GM21825 (cell line): ENCODE measurements around the gene COL1A1.

Source experiments
- ATAC-seq: cut with Tn5 transposase; IDR thresholded peaks from one replicate; pipeline ENCODE4 v1.9.1; 2021; ENCODE audit warnings: mild to moderate bottlenecking, moderate library complexity; ENCODE audit not compliant: unreplicated experiment

Gene COL1A1

GRCh38 chr17:50173335-50173941 lies 28.0 kb downstream of the COL1A1 start:
- ATAC-seq: no peak

DNA sequence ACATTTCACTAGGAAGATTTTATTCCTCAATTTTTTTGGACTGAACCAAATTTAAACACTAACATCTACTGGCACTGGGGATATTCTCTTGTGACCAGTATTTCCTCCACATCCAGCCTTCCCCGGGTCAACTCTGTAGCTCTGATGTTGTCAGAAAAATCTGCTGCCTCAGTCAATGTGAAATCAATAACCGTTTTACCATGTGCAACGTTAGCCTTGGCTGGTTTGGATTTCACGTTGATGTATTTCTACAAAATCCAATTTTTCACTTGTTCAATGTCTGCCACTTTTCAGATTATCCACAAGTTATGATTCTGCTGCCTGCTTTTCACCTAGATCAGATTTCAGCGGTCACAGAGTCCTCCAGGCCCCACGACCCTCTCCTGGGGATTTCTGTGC lies 28.5 kb downstream of the COL1A1 start:
- ATAC-seq: no peak

- no peak for ATAC-seq
Observed at GRCh38 chr17:50172130-50172529, 29.3 kb downstream of the COL1A1 start.

DNA sequence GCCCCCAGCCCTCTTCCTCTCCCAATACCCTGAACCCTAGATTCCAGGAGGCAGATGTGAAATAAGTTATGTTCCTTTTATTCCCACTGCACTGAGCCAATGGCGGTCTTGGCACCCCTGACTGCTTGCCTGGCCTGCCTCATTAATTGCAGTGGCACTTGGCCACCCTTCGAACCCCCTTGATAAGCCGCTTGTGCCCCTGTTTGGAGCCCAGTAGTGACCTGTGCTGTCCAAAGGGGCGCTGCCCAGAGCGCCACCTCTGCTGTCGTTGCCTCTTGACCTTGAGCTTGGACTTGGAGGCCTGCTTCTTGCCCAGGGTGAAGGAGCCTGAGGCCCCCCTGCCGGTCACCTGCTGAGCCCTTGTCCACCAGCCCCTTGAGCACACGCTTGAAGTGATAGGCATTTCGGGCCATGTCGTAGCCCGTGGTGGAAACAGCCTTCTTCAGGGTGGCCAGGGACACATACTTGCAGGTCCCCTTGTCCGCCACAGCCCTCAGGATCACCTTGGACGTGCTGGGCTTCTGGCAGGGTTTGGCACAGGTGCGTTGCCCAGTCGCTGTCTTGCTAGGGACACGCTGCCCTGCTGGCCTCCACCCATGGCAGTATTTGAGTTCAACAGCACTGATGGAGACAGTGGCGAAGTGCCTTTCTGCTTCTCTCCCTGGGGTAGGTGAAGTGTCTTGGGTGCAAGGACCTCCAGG lies 29.9 kb downstream of the COL1A1 start:
- ATAC-seq: no peak

DNA sequence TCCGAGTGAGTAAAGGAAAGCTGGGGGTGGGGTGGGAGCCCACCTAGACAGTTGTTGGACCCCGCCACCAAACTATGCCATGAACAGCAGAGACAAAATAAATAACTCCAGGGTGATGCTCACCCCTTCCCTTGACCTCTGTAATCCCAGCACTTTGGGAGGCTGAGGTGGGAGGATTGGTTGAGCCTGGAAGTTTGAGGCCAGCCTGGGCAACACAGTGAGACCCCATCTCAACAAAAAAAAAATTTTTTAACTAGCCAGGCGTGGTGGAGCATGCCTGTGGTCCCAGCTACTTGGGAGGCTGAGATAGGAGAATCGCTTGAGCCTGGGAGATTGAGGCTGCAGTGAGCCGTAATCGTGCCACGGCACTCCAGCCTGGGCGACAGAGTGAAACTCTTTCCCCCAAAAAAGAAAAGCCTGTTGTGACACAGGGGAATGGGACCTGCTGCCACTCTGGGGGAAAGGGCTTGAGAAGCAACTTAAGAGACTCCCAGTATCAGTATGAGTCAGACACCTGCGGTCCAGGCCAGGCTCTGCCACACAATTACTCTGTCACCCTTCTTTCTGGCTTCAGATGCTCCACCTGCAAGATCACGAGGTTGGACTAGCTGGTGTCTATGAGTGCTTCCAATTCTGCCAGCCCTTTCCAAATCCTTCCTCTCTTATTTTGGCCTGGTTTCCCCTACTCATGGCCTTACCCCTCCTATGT lies 30.6 kb downstream of the COL1A1 start:
- ATAC-seq: peak; percentile 63

DNA sequence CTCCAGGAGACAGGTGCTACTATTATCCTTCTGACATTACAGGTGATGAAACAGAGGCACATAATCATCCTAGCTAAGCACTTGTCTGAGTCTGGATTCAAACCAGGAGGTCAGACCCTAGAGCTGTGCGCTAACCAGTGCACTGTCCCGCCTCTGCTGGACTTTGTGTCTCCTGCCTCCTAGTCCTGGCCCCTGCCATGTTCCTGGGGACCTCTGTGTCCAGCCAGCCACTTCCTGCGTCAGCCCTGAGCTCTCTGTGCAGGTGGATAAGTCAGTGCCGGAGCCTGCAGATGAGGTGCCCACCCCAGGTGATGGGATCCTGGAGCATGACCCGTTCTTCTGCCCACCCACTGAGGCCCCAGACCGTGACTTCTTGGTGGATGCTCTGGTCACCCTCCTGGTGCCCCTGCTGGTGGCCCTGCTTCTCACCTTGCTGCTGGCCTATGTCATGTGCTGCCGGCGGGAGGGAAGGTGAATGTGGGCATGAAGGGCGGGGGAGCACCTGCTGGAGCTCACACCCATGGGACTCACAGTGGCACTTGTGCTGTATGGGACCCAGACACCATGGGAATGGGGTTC lies 31.5 kb downstream of the COL1A1 start:
- ATAC-seq: no peak

- ATAC-seq: no peak
Observed at GRCh38 chr17:50169121-50169764, 32.2 kb downstream of the COL1A1 start.

DNA sequence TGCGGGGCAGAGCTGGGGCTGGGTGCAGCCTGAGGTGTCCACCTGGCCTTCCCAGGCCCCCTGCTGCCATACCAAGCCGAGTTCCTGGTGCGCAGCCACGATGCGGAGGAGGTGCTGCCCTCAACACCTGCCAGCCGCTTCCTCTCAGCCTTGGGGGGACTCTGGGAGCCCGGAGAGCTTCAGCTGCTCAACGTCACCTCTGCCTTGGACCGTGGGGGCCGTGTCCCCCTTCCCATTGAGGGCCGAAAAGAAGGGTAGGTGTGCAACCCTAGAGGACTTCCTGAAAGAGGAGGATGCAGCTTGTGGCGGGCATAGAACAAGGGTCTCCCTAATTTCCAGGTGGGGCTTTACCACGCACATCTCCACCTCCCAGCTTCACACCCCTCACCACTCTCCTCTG lies 33.1 kb downstream of the COL1A1 start:
- no peak for ATAC-seq

GRCh38 chr17:50167371-50167770 lies 34.1 kb downstream of the COL1A1 start:
- ATAC-seq: no peak

- ATAC-seq: no peak
Observed at GRCh38 chr17:50166518-50167181, 34.8 kb downstream of the COL1A1 start.

- no peak for ATAC-seq
Observed at GRCh38 chr17:50165867-50166517, 35.4 kb downstream of the COL1A1 start, which contains the start of gene SGCA. Gene SGCA (plus strand): TSS chr17:50166005. CDS start chr17:50166041, 36 bp downstream.

- ATAC-seq: no peak
Observed at GRCh38 chr17:50165466-50165865, 36.0 kb downstream of the COL1A1 start.

DNA sequence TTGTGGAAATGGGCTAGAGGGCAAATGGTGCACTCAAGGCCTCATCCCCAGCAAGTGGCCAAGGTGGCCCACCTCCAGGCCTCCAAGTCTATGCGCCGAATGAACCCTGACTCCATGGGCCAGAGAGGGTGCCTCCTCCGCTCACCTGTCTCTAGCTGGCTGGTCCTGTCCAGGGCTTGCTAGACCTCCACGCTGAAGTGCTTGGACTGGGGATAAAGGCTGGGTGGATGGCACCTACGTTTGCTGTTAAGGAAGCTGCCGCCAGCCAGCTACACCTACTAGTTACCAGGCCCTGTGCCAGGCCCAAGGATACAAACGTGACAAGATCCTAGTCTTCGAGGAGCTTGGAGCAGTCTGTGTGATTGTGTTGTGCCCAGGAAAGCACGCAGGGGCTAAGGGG lies 36.4 kb downstream of the COL1A1 start:
- no peak for ATAC-seq

DNA sequence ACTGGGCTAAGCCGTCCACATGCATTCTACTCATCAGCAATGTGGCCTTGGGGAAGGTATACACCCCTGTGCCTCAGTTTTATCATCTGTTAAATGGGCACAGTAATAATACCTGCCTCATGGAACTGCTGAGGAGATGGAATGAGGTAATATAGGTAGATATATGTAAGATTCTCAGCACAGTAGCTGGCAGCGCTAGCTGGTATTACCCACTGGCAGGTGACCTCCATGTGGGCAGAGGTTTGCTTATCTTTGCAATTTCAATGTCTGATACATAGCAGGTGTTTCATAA lies 36.8 kb downstream of the COL1A1 start:
- no peak for ATAC-seq

GRCh38 chr17:50163843-50164696 lies 37.4 kb downstream of the COL1A1 start:
- peak; percentile 38 for ATAC-seq

DNA sequence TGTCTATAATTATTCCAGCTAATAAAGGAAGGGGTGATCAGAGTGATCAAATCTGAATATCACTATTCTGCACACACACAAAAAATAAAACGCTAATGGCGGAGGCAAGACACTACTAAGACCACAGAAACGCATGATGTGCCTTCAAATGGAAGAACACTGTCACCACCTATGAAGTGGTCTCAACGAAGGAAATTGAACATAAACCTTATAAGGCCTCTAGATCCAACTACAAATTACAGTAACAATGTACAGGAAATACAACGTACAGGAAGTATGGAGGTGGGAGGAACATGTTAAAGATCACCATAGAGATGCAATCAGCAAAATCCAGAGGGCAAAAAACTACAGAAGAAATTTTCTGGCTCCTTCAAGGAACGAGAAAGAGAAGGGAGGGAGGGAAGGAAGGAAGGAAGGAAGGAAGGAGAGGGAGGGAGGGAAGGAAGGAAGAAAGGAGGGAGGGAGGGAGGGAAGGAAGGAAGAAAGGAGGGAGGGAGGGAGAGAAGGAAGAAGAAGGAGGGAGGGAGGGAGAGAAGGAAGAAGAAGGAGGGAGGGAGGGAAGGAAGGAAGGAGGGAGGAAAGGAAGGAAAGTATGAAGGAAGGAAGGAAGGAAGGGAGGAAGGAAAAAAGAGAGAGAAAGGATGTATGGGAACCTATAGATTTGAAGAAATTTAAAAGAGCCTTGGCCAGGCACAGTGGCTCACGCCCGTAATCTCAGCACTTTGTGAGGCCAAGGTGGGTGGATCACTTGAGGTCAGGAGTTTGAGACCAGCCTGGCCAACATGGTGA lies 38.8 kb downstream of the COL1A1 start:
- no peak for ATAC-seq

DNA sequence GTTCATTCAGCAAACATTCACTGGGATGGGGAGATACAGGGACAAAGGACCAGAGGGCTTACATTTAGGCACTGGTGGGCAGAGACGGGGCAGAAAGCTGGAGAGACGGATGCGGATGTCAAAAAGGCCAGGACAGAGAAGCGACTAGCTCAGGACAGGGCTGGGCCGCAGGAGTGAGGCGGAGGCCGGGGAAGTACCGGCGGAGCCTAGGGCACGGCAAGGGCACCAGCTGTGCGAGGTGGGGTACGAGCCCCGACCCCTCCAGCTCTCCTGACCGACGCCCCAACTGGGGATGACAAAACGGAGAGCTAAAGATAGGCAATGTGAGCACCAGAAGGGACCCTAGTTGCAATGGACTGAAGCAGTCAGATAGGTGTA lies 39.5 kb downstream of the COL1A1 start:
- no peak for ATAC-seq

GRCh38 chr17:50161023-50161910 lies 40.2 kb downstream of the COL1A1 start:
- ATAC-seq: peak; percentile 78
